HG03280 (cell line): ENCODE results near the gene TXLNG.
A peak's percentile ranks its signal among the peaks of the same experiment; 100 is the strongest.
"Not testable (repeated sequence)": the region's sequence is repeated elsewhere in the genome, so short reads cannot be mapped to it uniquely, and the experiment has no call there.

Experiments used
- ATAC-seq: cut with Tn5 transposase; IDR thresholded peaks from one replicate; pipeline ENCODE4 v1.9.1; 2021; ENCODE audit warnings: mild to moderate bottlenecking, moderate library complexity; ENCODE audit not compliant: unreplicated experiment

The TXLNG gene

DNA sequence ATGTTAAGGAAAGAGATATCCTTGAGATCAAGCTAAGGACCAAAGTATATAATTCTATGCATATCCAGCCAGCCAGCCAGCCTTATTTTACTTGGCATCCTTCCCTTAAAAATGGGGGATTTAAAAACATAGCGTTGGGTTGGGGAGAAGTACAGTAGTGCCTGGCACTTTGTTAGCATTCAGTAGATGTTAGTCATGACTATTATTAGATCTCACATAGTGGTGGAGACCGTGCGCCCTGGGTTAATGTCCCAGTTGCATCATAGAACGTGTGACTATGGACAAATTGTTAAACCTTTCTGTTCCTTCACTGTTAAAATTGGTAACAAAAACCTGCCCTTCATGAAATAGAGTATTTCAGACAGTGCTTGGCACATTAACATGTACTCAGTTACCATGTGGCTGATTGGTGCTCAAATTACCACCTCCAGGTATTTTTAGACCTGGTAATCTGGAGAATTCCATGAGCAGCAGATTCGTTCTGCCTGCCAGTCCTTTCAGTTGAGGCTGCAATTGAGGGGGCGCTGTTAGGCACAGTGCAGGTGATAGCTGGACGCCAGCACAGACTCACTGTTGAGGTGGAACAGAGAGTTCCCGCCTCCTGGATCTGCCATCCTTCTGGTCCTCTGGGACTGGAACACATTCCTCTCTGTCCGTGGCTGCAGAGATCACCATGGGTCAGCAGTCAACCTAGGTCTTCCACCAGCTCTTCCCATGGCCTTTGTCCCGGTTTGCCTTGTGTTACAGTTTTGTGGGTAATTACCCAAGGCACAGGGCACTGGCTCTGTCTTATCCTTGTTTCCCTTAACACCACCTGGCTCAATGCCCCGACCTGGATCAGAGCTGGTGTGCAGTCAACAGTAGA is 52.2 kb downstream of the TXLNG start:
- ATAC-seq = no peak

DNA sequence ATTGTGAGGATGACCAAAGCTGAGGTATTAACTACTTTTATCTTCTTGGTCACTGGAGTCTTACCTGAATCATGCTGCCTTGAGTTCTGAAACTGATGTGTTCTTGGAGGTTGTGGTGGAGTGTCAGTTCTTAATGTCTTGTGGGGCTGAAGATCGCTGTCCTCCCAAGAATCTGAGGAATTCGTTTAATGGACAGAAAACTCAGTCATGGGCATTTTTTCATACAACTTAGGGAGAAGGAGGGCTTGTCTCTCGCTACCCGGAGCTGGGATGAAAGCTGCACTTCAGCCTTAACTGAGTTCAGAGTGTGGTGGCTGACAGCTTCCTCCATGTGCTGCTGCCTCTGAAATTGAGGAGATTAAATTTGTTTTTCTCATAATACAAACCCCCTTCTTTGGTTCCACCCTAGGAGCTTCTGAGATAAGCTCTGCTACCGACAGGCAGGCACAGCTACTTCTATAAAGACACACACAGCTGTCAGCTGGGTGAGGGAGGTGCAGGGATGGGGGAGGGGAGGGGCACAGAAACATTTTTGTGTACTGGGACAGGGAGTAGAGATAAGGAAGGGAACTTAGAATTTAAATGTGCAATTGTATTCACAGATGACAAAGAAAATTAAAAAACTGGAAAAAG is 53.1 kb downstream of the TXLNG start:
- no peak for ATAC-seq

DNA sequence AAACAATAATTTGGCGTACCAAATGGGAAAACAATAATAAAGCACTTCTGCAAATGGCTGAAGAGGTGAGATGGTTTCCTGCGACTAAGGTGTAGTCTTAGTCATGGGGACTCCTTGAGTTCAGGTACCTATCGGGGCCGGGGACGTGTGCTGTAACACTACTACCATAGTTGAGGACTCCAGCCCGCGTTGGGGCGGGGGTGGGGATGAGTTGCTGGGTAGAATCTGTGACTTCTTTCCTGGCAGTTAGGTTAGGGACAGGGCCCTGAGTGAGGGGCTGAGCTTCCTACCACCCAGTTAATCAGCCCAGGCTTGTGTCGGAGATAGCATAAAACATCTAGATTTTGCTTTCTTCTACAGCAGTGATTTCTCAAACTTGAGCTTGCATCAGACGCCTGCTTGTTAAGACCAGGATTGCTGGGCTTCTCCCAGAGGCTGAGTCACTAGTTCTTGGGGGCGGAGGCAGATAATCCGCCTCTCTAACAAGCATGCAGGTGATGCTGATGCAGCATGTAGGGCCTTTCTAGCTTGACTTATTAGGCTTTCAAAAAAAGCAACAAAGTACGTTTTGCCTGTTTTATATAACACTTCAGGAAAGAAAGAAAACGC is 53.7 kb downstream of the TXLNG start:
- ATAC-seq = no peak

DNA sequence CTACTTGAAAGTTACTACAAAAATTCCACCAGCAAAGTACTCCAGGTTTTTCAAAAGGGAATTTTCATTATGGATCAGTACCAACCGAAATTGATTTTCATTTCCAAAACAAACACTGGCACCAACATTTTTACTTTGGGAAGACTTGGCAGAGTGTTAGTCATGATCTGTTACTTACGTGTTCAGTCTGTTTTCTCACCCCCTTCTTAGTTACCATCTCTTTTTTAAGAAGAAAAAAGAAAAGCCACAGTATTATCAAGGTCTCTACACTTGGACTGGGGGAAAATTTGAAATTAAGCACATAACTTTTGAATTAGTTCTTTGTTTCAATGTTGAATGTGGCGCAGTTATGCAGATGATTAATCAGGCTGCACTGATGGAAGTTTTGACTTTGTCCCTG is 56.4 kb downstream of the TXLNG start:
- ATAC-seq = no peak

DNA sequence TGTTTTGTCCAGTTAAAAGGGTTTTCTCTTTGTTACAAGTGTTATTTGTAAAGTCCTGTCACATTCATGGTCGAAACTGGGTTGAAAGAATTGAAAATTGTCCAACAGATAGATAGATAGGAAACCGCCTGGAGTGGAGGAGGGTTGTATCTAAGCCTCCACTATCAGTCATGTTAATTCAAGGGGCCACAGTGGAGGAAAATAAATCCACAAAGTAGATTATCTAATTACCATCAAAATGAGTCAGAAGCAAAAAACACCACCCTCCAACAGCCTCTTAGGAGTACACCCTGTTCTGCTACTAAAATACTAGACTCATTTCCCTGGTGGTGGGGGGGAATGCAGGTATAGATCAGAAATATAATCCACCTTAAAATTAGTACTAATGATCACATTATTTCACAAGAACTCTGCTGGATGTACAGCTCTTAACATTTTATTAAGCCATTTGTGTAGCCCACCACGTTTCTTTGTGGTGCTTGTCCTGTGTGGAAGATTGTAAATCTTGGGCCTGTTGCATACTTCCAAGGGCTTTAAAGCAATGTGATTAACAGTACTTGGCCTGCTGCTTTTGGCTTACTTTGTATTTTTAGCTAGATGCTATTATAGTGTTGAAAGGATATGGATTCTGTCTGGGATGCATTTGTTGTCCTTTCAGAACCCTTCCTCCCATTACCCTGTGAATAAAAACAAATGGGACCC is 57.1 kb downstream of the TXLNG start:
- ATAC-seq = no peak

DNA sequence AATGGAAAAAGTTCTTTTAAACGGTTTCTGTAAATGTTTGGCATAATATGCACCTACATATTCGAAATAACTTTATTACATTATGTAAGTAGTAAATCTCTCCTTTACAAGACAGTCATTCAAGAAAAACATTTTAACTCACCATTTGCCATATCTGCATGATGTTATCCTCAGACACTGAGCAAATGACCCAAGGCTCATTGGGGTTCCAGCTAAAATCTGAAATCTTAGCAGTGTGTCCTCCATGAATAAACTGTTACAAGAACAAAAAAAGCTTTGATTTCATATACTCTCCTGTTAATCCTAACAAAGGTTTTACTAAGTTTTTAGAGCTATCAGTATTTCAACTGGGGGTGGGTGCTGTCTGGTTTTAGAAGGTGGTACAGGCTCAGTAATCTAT is 59.4 kb downstream of the TXLNG start:
- no peak for ATAC-seq

DNA sequence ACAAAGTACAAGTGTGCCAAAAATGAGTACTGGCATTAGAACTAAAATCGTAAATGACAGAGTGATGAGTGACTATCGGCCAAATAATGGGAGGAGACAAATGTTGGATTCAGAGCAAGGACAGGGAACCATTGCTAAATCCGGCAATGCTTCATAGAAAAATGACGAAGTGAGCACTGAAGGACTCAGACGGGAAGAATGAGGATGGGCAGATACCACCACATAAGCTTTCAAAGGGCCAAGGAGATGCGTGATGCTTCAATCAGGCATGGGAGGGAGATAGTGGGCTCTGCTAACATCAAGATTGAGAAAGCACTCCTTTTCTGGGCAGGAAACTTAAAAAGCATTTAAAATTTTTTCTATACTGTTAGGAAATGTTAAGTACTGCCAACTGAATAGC is 62.3 kb downstream of the TXLNG start:
- no peak for ATAC-seq

DNA sequence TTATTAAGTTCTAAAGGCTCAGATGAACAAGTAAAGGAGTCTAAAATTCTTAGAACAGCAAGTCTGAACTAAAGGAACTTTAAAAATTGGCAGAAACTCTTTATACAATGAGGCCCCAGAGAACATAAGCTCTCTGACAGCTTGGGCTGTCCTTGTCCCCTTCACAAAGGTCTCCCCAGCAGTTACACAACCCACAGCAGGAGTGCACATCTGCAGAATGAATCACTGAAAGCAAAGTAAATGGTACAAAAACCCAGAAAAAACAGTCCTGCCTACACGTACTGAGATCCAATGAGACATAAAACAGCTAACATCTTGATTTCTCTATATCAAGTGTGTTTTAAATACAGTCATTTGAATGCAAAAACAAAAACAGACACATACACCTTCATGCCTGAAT is 65.2 kb downstream of the TXLNG start:
- ATAC-seq = no peak

DNA sequence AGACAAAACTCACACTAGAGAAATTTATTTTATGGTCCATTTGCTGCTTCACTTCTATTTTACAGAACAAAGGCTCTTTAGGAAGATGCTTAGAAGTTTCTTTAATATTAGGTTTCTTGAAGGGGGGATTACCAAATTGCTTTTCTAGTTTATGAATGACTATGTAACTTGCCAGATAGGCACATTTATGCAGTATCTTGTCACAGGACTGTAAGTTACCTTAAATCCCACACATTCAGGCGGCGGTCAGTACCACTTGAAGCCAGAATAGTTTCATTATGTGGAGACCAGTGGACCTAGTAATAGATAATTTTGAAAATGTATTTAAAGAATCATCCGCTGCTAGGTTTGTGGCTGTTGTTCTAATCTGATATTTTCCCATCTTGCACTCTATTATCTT is 65.6 kb downstream of the TXLNG start:
- ATAC-seq = no peak

DNA sequence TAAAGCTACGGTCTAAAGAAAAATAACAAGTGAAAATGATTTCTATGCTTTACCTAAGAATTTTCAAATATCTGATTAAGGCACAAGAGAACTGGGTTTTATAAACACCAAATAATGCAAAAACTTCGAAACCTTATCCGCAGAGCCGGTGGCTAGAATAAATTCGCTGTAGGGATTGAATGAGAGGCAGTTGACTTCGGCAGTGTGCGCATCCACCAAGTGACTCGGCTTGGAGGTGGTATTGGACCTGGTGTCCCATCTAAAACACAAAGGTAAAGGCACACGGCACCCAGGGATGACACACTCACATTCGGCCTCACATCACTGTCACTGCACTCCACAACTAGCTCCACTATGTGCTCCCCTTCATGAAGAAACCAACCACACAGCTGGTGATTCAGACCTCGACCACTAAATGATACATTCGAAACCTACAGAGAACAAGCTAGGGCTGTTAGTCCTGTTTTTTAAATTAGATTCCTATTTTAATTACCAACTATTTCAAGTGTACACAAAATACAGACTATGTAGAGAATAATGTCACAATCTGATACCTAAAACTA is 66.4 kb downstream of the TXLNG start:
- no peak for ATAC-seq

DNA sequence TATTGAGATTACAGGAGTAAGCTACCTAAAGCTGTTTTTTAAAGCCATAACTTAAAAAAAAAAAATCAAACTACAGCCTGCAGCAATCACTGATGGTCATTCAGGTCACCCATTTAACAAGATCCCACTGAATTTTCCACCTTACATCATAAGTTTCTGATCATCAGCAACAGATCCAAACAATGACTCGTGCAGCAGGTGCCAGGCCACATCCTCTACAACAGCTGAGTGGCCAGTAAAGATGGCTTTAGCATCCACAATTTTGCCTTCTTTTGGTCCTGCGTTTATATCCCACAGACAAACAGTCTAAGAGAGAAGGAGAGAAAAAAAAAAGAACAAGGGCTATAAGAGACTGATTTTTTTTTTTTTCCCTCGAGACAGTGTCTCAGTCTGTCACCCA is 67.3 kb downstream of the TXLNG start:
- ATAC-seq = no peak

DNA sequence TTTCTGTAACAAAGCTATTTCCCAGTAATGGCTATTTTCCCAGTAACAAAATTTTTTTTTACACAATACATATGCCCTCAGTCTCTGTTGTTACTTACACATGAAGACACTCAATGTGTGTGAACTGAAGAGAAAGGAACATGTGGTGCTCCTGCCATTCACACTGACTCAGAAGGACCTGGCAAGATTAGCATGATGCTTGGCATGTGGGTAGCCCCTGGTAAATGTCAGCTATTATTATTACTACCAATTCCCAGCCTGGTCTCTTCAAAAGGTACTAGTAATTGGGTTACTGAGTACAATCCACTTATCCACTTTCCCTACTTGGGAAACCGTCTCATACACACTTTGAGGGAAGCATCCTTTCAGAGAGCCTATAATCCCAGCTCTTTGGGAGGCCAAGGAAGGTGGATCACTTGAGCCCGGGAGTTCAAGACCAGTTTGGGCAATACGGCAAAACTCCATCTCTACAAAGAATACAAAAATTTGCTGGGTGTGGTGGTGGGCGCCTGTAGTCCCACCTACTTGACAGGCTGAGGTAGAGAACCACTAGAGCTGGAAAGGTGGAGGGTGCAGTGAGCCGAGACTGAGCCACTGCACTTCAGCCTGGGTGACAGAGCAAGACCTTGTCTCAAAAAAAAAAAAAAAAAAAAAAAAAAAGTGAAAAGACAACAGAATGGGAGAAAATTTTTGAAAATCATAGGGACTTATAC is 69.3 kb downstream of the TXLNG start:
- no peak for ATAC-seq

DNA sequence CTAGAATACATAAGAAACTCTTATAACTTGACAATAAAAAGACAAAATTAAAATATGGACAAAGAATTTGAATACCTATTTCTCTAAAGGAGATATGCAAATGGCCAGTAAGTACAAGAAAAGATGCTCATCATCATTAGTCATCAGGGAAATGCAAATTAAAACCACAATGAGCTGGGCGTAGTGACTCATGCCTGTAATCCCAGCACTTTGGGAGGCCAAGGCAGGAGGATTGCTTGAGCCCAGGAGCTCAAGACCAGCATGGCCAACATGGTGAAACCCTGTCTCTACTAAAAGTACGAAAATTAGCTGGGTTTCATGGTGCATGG is 69.8 kb downstream of the TXLNG start:
- ATAC-seq = not testable (repeated sequence)

DNA sequence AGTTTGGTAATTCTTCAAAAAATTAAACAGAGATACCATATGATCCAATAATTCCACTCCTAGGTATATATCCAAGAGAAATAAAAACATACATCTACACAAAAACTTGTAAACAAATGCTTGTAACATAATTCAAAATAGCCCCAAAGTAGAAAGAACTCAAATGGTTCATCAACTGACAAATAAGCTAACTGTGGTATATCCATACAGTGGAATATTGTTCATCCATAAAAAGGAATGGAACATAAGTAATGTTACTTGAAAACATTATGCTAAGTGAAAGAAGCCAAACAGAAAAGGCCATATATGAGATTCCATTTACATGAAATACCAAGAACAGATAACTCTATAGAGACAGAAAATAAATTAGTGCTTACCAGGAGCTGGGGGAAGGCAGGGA is 70.5 kb downstream of the TXLNG start:
- no peak for ATAC-seq

DNA sequence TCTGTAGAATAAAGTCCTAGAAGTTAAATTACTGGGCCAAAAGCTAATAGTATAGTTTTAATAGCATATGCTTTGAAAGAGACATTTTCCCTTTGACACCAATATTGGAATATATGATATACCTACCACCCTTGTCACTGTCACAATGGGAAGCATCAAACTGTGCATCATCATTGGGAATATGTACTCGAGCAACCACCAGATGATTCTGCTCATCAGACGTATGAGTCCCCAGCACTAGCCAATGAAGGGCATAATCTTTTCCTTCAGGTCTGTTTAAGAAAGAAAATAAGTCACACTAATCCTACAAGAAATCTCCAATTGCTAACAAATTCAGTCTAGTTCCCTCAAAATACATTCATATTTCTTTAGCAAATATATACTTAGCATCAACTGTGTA is 76.6 kb downstream of the TXLNG start:
- ATAC-seq = no peak

DNA sequence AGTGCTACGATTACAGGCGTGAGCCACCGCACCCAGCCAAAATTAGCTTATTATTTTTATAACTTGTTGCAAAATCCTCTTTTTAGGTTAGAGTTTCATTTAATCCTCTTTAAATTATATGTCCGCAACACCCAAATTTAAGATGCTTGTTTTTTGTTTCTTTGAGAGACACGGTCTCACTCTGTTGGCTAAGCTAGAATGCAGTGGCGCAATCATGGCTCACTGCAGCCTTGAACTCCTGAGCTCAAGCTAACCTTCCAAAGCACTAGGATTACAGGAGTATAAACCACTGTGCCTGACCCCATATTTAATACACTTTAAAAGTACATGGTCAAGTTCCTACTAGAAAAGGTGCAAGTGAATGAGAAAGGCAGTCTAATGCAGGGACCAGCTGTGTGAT is 81.7 kb downstream of the TXLNG start:
- no peak for ATAC-seq

DNA sequence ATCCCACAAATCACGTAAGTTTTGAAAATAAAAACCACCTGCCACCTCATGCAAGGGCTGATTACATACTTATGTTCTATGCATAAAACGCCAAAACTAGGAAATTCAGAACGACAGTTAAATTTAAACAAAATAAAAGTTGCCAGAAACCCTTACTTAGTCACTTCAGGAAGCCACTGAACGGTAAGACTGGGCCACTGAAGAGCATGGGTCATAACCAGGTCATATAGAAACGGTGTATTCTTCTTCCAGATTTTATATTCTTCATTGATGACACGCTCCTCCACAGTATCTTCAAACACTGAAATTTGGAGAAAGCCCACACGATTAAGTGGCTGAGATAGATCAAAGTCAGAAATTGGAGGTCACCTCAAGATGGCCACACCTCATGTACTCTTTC is 82.7 kb downstream of the TXLNG start:
- ATAC-seq = peak; percentile 0

DNA sequence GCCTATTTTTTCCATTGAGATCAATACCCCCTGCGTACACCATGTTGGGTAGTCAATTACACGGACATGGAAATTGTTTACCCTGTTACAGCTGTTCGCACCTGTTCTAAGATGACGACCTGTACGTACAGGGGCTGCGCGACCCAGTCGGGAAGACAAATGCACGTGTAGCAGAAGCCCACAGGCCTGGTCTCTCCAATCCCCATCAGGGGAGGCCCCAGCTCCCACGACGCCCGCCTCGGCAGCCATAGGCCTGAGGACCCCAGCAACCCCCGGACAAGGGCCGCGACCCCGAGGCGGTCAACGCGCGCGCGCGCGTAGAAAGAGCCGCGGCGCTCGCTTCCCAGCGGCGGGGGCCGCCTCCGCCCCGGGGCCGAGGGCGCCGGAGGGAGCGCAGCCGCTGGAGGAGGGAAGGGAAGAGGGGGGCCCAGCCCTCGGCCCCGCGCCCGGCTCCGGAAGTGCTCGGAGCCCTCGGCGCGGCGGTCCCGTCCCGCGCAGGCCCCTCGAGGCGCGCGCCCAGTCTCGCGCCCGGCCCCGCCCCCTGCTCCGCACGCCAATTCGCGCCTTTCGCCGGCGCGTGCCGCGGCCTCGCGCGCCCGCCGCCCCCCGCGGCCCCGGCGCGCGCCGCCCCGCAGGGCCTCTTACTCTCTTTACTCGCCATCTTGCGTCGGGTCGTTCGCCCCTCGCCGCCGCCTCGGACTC is 83.3 kb downstream of the TXLNG start:
- peak; percentile 50 for ATAC-seq

DNA sequence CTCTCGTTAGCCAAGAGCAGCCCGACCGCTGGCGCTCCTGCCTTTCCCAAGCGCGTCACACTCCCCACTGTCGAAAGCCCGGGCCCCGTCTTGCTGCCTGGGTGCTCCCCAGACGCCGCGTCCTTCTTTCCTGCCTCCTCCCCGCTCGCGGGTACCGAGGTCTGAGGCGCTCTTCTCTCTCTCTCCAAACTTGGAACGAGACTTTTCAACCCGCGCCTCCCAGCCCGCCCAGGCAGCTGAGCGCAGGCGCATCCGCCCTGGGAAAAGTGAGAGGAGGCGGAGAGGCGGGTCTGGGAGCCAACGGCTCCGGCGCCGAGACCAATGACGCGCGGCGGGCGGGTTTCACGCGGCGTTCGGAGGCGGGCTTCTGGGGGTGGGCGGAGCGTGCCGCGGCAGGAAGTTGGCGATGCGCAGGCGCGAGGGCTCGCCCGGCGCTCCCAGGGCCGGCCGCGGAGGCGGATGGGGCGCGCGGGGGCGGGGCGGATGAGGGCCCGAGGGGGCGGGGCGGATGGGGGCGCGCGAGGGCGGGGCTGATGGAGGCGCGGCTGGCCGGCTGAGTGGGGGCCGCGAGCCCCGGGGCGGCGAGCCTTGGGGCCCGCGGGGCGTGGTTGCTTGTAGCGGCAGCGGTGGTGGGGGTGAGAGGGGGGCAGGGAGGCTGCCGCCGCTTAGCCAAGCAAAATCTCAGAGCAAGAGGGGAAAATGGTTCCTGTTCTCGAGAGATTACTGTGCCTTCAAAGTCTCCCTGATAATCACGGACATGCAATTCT is 84.0 kb downstream of the TXLNG start, which contains the start of gene RBBP7:
RBBP7 (minus strand) TSS at position 268 of the 767 bp plus-strand sequence. CDS start 309 bp downstream, outside the sequence.
- peak; percentile 74 for ATAC-seq
